NCI-H2107 treated with DMSO at 0.1 percent for 48 hours (cell line): ENCODE results near the gene ZIC4.

Experiments used
- DNase-seq: peaks from one replicate; lab custom pipeline; 2025; ENCODE audit not compliant: unreplicated experiment; lab: John Stamatoyannopoulos, UW

The ZIC4 gene

DNA sequence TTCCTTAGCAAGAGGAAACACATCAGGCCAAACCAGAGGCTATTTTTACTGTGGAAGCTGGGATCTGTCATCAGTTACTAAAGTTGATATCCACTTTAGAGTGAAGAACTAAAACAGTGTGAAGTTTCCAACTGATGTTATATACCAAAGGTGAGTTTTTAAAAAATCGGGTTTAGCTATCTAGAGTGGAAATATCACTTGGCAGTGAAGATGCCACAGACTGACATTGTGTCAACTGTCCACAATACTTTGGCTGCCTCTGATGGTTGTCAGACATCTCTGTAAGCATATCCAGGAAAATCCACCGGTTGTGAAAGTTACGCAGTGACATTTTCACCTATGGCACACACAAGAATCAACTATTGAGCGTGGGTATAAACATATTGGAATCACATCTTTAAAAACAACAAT lies 12.0 kb upstream of the ZIC4 start:
- DNase-seq: no peak

GRCh38 chr3:147417551-147418295 lies 11.4 kb upstream of the ZIC4 start:
- DNase-seq: no peak

GRCh38 chr3:147416931-147417330 lies 10.6 kb upstream of the ZIC4 start:
- no peak for DNase-seq

DNA sequence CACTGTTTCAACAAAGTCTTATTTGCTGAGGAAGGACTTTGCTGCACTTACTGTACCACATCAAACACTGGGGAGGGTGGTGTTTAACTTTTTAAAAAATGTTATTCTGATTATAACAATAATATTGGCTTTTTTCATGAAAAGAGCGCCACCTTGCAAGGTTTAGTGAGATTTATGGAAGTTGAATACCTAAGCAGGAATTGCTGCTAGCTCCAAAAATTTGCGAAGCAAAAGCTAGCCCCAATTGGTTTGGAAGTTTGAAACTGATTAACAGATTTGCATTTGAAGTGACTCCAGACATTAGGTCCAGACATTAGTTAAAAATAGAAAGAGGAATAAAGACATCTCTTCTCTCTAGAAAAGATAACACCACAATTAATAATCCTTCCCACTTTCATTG lies 9.5 kb upstream of the ZIC4 start:
- DNase-seq: no peak

- no peak for DNase-seq
Observed at GRCh38 chr3:147415286-147415685, 8.9 kb upstream of the ZIC4 start.

- DNase-seq: no peak
Observed at GRCh38 chr3:147414390-147415138, 8.2 kb upstream of the ZIC4 start.

DNA sequence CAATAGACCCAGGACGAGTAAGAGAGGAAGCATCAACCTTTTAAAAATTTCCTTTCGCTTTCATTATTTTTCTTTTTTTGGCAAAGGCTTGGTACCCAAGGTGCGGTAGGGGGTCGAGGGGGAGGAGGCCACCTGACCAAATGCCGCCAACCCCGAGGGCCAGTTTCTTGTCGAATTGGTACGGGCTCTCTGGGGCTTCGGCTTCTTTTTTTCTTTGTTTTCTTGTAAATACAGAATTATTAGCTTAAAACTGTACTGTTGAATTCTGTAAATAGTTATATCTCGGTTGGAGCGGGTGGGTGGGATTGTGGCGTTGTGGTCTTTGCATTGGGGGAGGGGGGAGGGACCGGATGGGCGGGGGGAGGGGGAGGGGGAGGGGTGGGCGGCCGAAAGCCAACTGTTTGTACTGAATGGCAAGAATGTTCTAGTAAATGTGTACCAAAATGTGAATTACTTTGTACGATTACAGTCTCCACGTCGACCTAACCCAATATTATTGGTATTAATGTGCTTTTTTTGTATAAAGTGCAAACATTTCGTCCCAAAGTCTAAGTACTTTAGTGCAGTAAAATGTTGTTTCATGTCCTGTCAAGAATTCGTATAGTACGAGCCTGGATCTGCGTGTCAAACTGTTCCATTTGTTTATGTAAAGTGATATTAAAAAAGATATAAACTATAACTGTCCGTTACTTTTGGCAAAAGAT lies 7.5 kb upstream of the ZIC4 start:
- no peak for DNase-seq

- DNase-seq: no peak
Observed at GRCh38 chr3:147412917-147413685, 6.8 kb upstream of the ZIC4 start.

DNA sequence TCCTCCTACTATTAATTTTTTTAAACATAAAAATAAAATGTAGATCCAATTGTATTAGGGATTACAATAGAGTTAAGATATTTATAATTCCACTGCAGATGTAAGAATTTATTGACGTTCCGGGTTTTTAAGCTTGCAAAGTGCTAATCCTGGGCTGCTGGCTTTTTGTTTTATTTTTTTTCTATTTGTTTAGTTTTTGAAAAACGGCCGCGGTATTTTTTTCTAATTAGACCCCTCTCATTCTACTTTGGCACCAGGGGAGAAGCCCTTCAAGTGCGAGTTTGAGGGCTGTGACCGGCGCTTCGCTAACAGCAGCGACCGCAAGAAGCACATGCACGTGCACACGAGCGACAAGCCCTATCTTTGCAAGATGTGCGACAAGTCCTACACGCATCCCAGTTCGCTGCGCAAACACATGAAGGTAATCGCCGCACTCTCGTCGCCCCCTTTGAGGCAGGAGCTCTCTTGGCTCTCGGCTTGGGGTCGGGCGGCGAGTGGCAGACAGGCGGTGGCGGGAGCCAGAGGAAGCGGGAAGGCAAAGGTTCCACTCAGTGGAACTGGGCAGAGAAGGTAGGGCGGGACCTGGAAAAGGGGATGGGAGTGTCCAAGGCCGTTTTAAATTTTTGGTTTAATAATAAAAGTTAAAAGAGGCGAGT lies 6.0 kb upstream of the ZIC4 start:
- DNase-seq: no peak

DNA sequence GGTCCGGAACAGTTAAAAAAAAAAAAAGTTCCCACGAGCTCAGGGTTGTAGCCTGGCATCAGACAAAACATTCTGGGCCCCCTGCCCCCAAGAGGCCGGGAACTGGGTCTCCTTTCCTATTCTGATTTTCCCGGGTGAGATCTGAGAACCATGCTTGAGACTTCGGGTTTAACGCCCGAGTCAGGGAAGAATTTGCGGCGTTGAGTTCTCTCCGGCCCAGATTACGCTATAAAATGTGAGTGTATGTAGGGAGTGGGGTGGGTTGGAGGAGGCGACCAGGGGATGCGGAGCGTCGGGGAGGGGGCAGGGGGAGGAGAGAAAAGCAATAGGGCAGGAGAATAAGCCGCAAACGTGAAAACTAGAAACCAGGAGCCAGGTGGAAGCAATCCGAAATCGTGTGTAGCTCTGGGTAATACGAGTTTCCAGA lies 5.5 kb upstream of the ZIC4 start:
- DNase-seq: no peak

DNA sequence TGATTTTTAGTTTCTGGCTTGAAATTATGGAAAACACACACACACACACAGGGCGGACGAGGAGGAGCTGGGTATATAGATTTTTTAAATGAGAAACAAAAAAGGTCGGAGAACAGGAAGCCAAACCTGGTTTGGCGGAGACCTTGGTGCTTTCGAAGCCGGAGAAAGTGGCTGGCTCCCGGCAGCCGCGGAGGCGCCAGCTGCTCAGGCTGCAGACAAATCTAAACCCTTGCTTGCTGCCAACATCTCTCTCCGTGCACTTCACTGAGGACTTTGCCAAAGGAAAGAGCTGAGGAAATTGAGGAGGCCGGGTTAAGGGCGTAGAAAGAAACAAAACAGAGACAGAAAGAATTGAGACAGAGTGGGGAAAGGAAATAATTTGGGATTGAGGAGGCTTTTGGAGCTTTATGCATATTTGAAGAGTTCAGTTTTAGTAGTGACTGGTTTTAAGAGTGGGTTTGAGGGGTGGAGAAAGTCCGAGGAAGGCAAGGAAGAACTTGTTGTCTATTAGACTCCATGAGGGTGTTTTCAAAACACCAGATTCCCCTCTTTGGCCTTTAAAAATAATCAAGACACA lies 5.0 kb upstream of the ZIC4 start:
- DNase-seq: no peak

GRCh38 chr3:147410526-147411237 lies 4.3 kb upstream of the ZIC4 start:
- peak; percentile 10 for DNase-seq

DNA sequence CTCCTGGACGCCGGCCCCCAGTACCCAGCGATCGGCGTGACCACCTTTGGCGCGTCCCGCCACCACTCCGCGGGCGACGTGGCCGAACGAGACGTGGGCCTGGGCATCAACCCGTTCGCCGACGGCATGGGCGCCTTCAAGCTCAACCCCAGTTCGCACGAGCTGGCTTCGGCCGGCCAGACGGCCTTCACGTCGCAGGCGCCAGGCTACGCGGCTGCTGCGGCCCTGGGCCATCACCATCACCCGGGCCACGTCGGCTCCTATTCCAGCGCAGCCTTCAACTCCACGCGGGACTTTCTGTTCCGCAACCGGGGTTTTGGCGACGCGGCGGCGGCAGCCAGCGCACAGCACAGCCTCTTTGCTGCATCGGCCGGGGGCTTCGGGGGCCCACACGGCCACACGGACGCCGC lies 3.8 kb upstream of the ZIC4 start:
- DNase-seq: no peak

- no peak for DNase-seq
Observed at GRCh38 chr3:147409143-147410115, 3.1 kb upstream of the ZIC4 start, which contains the start of gene ZIC1. Gene ZIC1 (plus strand): TSS chr3:147409365. CDS start chr3:147410113, 748 bp downstream.

DNA sequence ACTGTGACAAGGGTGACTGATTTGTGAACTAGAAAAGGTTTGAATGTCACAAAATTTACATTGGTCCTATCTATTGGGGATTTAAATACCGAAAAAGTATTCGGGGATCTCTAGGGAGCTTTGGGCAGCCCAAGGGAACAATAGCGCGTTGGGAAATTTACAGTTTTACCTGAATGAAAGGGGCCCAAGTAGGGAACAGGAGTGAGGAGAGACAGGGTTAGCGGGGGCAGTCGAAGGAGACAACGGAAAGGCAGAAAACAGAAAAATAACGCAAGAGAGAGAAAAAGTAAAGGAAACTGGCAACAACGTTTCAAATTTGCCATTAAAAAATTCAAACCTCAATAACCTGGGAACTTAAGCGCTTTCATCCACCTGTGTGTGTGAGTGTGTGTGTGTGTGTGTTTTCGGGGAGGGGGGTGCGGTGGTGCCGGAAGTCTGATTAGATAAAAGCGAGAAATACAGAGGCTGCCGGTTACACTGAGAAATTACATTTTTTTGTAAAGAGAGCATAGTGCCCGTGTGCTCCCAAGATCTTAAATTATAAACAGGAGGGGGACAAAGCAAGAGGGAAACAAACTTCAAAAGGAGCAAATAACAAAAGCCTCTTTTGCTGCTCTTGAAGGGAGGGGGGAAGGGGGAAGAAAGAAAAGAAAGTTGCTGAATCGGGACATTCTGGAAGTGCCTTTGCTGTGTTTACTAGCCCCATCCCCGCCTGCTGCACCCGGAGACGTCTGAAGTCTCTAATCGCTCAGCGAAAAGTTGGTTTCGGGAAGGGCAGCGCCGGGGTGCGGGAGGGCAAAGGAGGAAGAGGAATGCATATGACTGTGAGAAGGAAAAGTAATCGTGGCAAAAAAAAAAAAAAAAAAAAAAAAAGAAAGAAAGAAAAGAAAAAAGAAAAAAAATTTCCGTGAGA lies 2.1 kb upstream of the ZIC4 start:
- no peak for DNase-seq

DNA sequence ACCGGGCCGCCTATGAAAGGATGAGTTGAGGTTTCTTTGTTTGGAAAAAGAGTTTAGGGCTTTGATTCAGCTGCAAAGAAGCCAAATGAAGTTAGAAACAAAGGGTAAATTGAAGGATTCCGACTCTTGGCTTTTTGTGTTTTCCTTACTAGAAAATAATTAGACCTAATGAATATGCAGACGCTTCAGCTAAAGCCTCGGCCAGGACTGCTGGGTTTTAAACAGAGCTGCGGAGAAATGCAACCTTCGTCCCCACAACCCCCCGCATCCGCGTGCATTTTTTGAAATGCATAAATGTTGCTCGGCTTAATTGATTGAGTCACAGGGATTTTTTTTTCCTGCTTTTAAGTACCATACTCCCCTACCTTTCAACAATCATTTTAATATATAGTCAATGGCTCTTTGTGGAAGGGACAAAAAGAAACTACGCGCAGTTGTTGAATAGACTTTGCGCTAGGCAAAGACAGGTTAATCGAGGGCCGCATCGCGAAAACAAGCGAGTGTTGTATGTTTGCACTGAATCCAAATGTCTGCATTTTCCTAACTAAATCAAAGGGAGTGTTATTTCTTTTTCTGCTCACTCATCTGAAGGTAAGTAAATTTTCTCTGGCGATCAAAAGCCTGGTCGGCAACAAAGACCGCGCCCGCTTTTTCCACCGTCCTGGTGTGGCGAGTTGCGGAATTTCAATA lies 1.3 kb upstream of the ZIC4 start:
- DNase-seq: no peak

DNA sequence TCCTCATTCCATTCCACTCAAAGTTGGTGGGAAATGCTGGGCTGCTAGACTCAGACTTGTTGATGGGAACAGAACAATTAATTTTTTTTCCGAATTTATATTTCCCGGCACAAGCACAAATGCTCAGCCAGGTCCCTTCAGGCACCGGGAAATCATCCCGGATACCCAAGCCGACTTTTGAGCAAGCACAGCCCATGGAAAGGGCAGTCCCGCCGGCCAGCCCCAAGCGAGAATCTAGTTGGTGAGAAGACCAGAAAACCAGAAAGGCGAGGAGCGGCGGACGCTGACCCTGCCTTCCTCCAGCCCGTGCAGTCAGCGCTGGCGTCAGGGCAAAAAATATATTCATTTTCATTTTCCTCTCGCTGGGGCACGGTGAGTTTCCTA lies 763 bp upstream of the ZIC4 start:
- DNase-seq: no peak
